CD4-positive, alpha-beta T cell treated with Interleukin-17A for 1 hour (primary cell): ENCODE results near the gene NNT.
A peak's percentile ranks its signal among the peaks of the same experiment; 100 is the strongest.
"Not testable (repeated sequence)": the region's sequence is repeated elsewhere in the genome, so short reads cannot be mapped to it uniquely, and the experiment has no call there.

Experiments used
- DNase-seq: peaks from one replicate; pipeline ENCODE4 v3.0.0-alpha.2; 2020

The NNT gene

DNA sequence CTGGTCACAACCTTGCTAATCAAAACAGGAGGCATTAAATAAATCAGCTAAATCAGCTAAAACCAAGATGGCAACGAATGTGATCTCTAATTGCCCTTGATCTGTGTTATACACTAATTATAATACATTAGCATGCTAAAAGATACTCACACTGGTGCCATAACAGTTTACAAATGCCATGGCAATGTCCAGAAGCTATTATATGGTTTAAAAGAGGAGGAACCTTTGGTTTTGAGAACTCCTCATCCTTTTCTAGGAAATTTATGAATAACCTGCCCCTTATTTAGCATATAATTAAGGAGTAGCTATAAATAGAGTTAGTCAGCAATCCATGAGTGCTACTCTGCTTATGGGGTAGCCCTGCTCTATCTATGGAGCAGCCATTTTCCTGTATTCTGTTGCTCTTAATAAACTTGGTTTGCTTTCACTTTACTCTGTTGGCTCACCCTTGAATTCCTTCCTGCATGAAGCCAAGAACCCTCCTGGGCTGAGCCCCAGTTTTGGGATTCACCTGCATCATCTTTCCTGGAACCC is 18.7 kb upstream of the NNT start:
- no peak for DNase-seq

- DNase-seq: no peak
These were observed 14.1 kb upstream of the NNT start for GRCh38 chr5:43588842-43589241.

DNA sequence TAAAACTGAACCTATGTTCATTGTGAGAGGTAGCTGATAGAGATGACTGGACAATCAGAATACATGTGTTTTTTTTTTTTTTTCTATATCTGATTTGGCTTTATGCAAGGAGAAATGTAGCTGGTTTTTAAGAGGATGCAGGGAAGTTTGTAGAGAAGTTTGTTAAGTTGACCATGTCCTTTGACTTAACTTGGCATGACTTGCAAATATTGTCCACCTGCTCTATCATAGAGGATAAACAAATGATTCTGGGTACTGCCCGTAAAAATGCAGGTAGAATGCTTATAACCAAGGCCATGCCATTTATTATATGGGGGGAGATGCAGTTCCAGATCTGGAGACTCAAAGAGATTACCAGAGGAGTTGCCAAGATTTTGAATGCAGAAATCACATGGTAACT is 13.7 kb upstream of the NNT start:
- no peak for DNase-seq

GRCh38 chr5:43590700-43591099 is 12.3 kb upstream of the NNT start:
- DNase-seq: no peak

DNA sequence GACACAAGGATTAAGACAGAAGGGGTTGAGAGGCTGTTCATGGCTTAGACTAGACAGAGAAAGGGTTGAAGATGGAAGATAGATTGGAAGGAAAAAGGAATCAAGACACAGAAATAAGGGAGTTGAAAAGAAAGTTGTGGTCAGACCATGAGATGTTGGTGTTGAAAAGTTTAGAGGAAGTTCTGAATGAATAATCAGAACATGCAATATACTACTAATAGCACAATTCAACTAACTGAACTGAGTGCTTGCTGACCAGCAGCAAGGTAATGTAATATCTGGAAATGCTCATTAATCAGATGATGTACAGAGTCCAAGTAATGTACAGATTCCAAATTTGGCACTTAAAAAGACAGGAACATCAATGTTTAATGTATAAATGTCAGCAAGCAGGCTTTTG is 10.6 kb upstream of the NNT start:
- DNase-seq: no peak

- DNase-seq: not testable (repeated sequence)
These were observed 4.1 kb upstream of the NNT start for GRCh38 chr5:43598927-43599326.

- peak; percentile 11 for DNase-seq
These were observed 1.3 kb upstream of the NNT start for GRCh38 chr5:43601454-43602260.

GRCh38 chr5:43603344-43604217 is 601 bp downstream of the NNT start:
- peak; percentile 81 for DNase-seq

DNA sequence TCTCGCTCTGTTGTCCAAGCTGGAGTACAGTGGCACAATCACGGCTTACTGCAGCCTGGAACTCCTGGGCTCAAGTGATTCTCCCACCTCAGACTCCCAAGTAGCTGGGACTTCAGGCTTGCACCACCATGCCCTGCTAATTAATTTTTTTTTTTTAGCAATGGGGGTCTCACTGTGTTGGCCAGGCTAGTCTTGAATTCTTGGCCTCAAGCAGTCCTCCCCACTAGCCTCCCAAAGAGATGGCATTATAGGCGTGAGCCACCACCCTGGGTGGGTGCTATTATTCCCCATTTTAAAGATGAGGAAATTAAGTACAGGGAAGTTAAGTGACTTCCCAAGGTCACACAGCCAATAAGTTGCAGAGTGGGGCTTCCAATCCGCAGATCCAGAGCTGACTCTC is 1.7 kb downstream of the NNT start:
- no peak for DNase-seq

GRCh38 chr5:43606351-43606750 is 3.4 kb downstream of the NNT start:
- DNase-seq: no peak

DNA sequence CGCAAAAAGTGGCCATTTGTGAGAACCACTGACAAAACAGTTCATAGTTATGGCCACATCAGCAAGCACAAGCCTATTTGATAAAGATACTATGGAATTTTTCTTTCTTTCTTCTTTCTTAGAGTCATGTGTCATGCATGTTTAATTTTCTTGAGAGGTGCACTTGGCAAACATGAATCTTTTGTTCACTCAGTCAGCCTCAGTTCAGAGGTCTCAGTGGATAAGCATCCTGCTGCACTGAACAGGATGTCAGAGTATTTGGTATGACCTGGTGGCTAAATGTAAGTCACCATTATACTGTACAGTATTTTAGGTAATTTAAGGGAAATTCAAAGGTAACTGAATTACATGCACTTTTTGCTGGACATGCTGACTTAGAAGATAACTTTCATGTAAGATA is 5.4 kb downstream of the NNT start:
- DNase-seq: no peak

GRCh38 chr5:43609752-43610151 is 6.8 kb downstream of the NNT start:
- DNase-seq: peak; percentile 36

GRCh38 chr5:43613370-43613769 is 10.4 kb downstream of the NNT start:
- no peak for DNase-seq

GRCh38 chr5:43615445-43616184 is 12.6 kb downstream of the NNT start:
- DNase-seq: no peak

- no peak for DNase-seq
These were observed 13.6 kb downstream of the NNT start for GRCh38 chr5:43616535-43616934.

DNA sequence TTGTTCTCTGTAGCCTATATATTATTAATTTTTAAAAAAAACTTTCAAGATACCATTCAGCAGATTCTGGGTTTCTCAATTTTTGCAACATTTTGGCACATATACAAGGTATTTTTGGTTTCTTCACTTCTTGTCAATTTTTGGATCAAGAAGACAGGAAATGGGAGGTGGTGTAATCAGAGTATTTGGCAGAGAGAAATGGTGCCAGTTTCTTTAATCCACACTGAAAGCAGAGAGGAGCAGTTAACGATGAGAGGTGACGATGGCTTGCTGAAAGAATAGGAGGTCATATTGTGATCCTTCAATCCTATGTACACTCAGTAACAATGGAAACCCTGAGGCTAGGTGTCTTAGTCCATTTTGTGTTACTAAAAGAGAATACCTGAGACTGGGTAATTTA is 16.4 kb downstream of the NNT start:
- no peak for DNase-seq

GRCh38 chr5:43619911-43620310 is 16.9 kb downstream of the NNT start:
- no peak for DNase-seq

- DNase-seq: no peak
These were observed 18.0 kb downstream of the NNT start for GRCh38 chr5:43620944-43621505.

DNA sequence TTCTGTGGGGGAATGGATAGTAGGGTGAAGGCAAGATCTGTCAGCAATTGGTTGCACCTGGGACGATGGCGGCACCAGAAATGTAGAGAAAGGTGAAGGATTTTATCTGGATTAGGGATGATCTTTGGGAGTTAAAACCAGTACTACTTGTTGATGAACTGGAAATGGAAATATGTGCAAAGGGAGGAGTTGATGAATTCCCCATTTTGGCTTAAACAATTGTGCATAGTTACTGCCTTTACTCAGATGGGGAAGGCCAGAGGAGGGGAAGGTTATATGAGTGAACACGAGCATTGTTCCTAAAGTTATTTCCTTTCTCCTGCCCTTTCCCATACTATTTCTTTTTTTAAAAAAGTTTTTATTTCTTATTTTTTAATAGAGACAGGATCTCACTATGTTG is 19.1 kb downstream of the NNT start:
- no peak for DNase-seq

DNA sequence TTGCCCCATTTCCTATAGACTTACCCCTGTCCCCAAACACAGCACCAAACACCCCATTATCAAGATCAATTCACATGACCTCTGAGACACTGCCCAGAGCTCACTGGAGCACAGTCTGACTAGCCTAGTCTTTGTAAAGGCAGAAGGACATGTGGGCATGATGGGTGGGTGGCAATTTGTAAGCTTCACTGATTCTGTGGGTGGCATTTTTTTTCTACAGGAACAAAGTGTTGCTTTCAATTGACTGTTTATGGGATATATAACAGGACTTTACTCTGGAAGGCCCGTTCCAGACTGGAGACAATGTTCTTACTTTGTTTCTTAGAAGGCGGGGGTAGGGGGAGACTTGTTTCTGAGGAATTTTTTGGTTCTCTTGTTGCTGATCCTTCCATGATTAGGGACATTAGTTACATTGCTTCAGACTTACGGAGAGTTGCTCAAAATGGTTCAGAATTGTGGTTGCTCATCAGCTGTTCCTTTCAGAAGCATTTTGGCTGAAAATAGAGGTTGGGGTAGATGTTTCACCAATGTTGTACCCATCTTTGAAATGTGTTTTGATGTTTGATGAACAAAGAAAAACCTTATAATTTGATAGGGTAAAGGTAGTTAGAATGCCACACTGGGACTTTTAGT is 20.2 kb downstream of the NNT start:
- no peak for DNase-seq

GRCh38 chr5:43627028-43627427 is 24.0 kb downstream of the NNT start:
- DNase-seq: no peak

- DNase-seq: peak; percentile 64
These were observed 28.4 kb downstream of the NNT start for GRCh38 chr5:43631182-43631910.
